GM21619 (cell line): ENCODE measurements around the gene LDLRAD3.

ENCODE experiments used
- ATAC-seq: cut with Tn5 transposase; IDR thresholded peaks from one replicate; pipeline ENCODE4 v1.9.1; 2021; ENCODE audit not compliant: unreplicated experiment

LDLRAD3 gene

GRCh38 chr11:36227044-36227443 is 283.2 kb downstream of the LDLRAD3 start:
- ATAC-seq = no peak

- no peak for ATAC-seq
Observed at GRCh38 chr11:36228689-36229088, 284.8 kb downstream of the LDLRAD3 start.

GRCh38 chr11:36229091-36229705 is 285.3 kb downstream of the LDLRAD3 start:
- ATAC-seq = no peak

GRCh38 chr11:36230779-36231699 is 287.2 kb downstream of the LDLRAD3 start:
- ATAC-seq = no peak

- no peak for ATAC-seq
Observed at GRCh38 chr11:36233204-36233603, 289.3 kb downstream of the LDLRAD3 start.

- ATAC-seq = no peak
Observed at GRCh38 chr11:36234825-36235224, 291.0 kb downstream of the LDLRAD3 start.

GRCh38 chr11:36235750-36236149 is 291.9 kb downstream of the LDLRAD3 start:
- no peak for ATAC-seq

GRCh38 chr11:36237391-36237790 is 293.5 kb downstream of the LDLRAD3 start:
- no peak for ATAC-seq

- no peak for ATAC-seq
Observed at GRCh38 chr11:36238036-36238631, 294.3 kb downstream of the LDLRAD3 start.

GRCh38 chr11:36238881-36239280 is 295.0 kb downstream of the LDLRAD3 start:
- no peak for ATAC-seq

- ATAC-seq = no peak
Observed at GRCh38 chr11:36239636-36240035, 295.8 kb downstream of the LDLRAD3 start.

GRCh38 chr11:36240173-36240572 is 296.3 kb downstream of the LDLRAD3 start:
- ATAC-seq = no peak

- ATAC-seq = no peak
Observed at GRCh38 chr11:36240801-36241200, 296.9 kb downstream of the LDLRAD3 start.

- ATAC-seq = no peak
Observed at GRCh38 chr11:36241497-36241896, 297.6 kb downstream of the LDLRAD3 start.

GRCh38 chr11:36243641-36244040 is 299.8 kb downstream of the LDLRAD3 start:
- ATAC-seq = no peak

- ATAC-seq = no peak
Observed at GRCh38 chr11:36247493-36247892, 303.6 kb downstream of the LDLRAD3 start.

GRCh38 chr11:36248436-36248835 is 304.6 kb downstream of the LDLRAD3 start:
- no peak for ATAC-seq

GRCh38 chr11:36249246-36249645 is 305.4 kb downstream of the LDLRAD3 start:
- no peak for ATAC-seq

GRCh38 chr11:36251823-36252222 is 308.0 kb downstream of the LDLRAD3 start:
- ATAC-seq = no peak

GRCh38 chr11:36253238-36253637 is 309.4 kb downstream of the LDLRAD3 start:
- no peak for ATAC-seq

- ATAC-seq = no peak
Observed at GRCh38 chr11:36254713-36255112, 310.9 kb downstream of the LDLRAD3 start.

- ATAC-seq = no peak
Observed at GRCh38 chr11:36257351-36257750, 313.5 kb downstream of the LDLRAD3 start.
